Panc1 (cell line): ENCODE results near the gene TUBA1A. TPM values are rescaled to one million over a fixed set of nuclear protein-coding genes. Genes with fewer than 3 reads are reported as not detected.

ENCODE experiments used
- ATAC-seq: fragments of 200-7000 bp; cut with Tn5 transposase; 2 replicates; pipeline ENCODE4 v1.9.1; 2020; ENCODE audit warnings: mild to moderate bottlenecking, moderate library complexity
- BruUV-seq: library from RNA; stranded (reverse); fragments of 400-500 nt; replicated peaks from 2 replicates; lab custom pipeline; 2021; lab: Mats Ljungman, UMichigan
- CTCF ChIA-PET: fragments of 300-600 bp; sonication (Branson Sonifier 250); formaldehyde crosslinking; loops from one replicate; lab custom pipeline; 2022; ENCODE audit warnings: antibody characterized with exemption; lab: Charles Lee
- POLR2A ChIA-PET: fragments of 300-600 bp; sonication (Branson Sonifier 250); formaldehyde crosslinking; loops from one replicate; lab custom pipeline; 2022; ENCODE audit warnings: antibody characterized with exemption; lab: Charles Lee
- DNase-seq: peaks from one replicate; pipeline ENCODE4 v3.0.0-alpha.2; 2010; ENCODE audit warnings: low read depth, low spot score
- H3K27ac ChIP-seq: 2 replicates; pipeline ENCODE4 v1.5.1; 2011; ENCODE audit warnings: mild to moderate bottlenecking, low read length, inconsistent platforms
- H3K27me3 ChIP-seq: fragments of 200-500 bp; sonication (Bioruptor generic); 2 replicates; pipeline ENCODE4 v1.6.0; 2014; ENCODE audit warnings: low read length, inconsistent platforms; ENCODE audit not compliant: control insufficient read depth, insufficient read depth
- H3K36me3 ChIP-seq: fragments of 200-500 bp; sonication (Bioruptor generic); 2 replicates; pipeline ENCODE4 v1.5.1; 2014; ENCODE audit warnings: inconsistent platforms, mild to moderate bottlenecking, low read length, moderate library complexity; ENCODE audit not compliant: control insufficient read depth, insufficient read depth
- H3K4me1 ChIP-seq: 2 replicates; pipeline ENCODE4 v1.5.1; 2011; ENCODE audit warnings: inconsistent platforms, mild to moderate bottlenecking, low read length, moderate library complexity; ENCODE audit not compliant: control insufficient read depth, insufficient read depth
- H3K4me3 ChIP-seq, 2 experiments: 2 replicates each; pipeline ENCODE4 v1.5.1; 2011 to 2012; ENCODE audit warnings: low read depth in 2 of 2, low read length in 2 of 2, mild to moderate bottlenecking in 2 of 2, inconsistent platforms in 1 of 2, moderate library complexity in 1 of 2
- H3K9me3 ChIP-seq: fragments of 200-500 bp; sonication (Bioruptor generic); 2 replicates; pipeline ENCODE4 v1.5.1; 2014; ENCODE audit warnings: low read depth, mild to moderate bottlenecking, inconsistent platforms, low read length, moderate library complexity; ENCODE audit not compliant: control insufficient read depth, insufficient read depth
- CTCF ChIP-seq: fragments of 450-650 bp; IDR thresholded peaks from 2 replicates; pipeline ENCODE4 v1.5.1; 2017; ENCODE audit warnings: mild to moderate bottlenecking
- POLR2AphosphoS5 ChIP-seq: IDR thresholded peaks from 2 replicates; pipeline ENCODE4 v1.6.1; 2012; ENCODE audit warnings: mild to moderate bottlenecking, low read depth, low read length, moderate library complexity
- SIN3A ChIP-seq: IDR thresholded peaks from 2 replicates; pipeline ENCODE4 v1.6.1; 2012; ENCODE audit warnings: low read depth, mild to moderate bottlenecking, low read length, moderate library complexity, borderline replicate concordance; ENCODE audit not compliant: insufficient read depth
- TCF7L2 ChIP-seq: IDR thresholded peaks from 2 replicates; pipeline ENCODE4 v1.6.1; 2011; ENCODE audit warnings: mild to moderate bottlenecking, low read depth, low read length, inconsistent platforms
- in situ Hi-C: cut with HindIII; loops from 2 replicates; pipeline ENCODE4 v1.10.0; 2016; ENCODE audit warnings: low sequenced_read_pairs, low pct_unique_long_range_greater_than_20kb
- intact Hi-C: fragments of 100-400 bp; cut with micrococcal nuclease; formaldehyde crosslinking; loops from one replicate; pipeline ENCODE4 v1.10.0; 2022; ENCODE audit not compliant: unreplicated experiment
- total RNA-seq: library from RNA; stranded (reverse); gene quantifications from one replicate; pipeline ENCODE4 v1.2.1, GENCODE V29; 2021; ENCODE audit not compliant: unreplicated experiment
- TF ChIP-seq, protein P1 (sequence below), 2 experiments: IDR thresholded peaks; 2 replicates each; pipeline ENCODE4 v1.6.1; 2011 to 2012; ENCODE audit warnings: low read depth in 2 of 2, control low read depth in 1 of 2, low read length in 1 of 2, mild to moderate bottlenecking in 1 of 2, moderate library complexity in 1 of 2; ENCODE audit not compliant: insufficient read depth in 1 of 2

The TUBA1A gene
- total RNA-seq, 1 experiment from 2014 or later: 133 TPM

DNA sequence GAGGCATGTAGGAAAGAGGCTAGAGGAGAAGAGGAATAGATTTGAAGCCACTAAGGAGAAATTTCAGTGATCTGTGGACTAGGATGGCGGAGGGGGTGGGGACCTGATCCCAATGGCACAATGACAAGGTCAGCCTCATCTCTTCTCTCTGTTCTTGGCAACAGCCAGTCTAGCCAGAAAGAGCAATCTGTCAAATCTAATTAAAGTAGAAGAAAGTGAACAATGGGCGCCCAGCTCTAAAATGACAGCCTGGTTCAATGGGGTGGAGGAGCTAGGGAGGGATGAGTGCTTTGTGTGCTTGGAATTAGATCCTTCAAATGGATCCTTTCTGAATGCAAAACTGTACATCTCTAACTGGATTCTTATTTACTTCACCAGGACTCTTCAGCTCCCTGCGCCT is 38.8 kb upstream of the TUBA1A start:
- Histone ChIP-seq H3K4me3 (no peak overlapping the region), H3K27ac (no peak overlapping the region), H3K36me3 (no peaks in the 10 kb centered on the region), H3K4me1 (no peaks in the 10 kb centered on the region), H3K9me3 (no peaks in the 10 kb centered on the region), H3K27me3 (no peaks in the 10 kb centered on the region)
- intact Hi-C loops: no loop called here
- DNase-seq (no peak), ATAC-seq (no peak)
- POLR2A ChIA-PET: no interaction called here
- TF ChIP-seq POLR2AphosphoS5: no peak
- no peak for TF ChIP-seq TCF7L2
- TF ChIP-seq, protein P1, sequence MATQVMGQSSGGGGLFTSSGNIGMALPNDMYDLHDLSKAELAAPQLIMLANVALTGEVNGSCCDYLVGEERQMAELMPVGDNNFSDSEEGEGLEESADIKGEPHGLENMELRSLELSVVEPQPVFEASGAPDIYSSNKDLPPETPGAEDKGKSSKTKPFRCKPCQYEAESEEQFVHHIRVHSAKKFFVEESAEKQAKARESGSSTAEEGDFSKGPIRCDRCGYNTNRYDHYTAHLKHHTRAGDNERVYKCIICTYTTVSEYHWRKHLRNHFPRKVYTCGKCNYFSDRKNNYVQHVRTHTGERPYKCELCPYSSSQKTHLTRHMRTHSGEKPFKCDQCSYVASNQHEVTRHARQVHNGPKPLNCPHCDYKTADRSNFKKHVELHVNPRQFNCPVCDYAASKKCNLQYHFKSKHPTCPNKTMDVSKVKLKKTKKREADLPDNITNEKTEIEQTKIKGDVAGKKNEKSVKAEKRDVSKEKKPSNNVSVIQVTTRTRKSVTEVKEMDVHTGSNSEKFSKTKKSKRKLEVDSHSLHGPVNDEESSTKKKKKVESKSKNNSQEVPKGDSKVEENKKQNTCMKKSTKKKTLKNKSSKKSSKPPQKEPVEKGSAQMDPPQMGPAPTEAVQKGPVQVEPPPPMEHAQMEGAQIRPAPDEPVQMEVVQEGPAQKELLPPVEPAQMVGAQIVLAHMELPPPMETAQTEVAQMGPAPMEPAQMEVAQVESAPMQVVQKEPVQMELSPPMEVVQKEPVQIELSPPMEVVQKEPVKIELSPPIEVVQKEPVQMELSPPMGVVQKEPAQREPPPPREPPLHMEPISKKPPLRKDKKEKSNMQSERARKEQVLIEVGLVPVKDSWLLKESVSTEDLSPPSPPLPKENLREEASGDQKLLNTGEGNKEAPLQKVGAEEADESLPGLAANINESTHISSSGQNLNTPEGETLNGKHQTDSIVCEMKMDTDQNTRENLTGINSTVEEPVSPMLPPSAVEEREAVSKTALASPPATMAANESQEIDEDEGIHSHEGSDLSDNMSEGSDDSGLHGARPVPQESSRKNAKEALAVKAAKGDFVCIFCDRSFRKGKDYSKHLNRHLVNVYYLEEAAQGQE (IDR thresholded peaks at IDR 0.05; ENCODE audit: insufficient read depth in 1 of 2, low read depth in 2 of 2, low read length in 1 of 2): no peak
- no peak for TF ChIP-seq SIN3A
- no peak for TF ChIP-seq CTCF
- in situ Hi-C loops: no loop called here
- CTCF ChIA-PET: interaction anchor here (0.5 kb wide), 2 partner anchors 75 to 940 kb away, joined by 3 to 8 read pairs; no protein-coding TSS in a partner anchor
- no TSS peak for BruUV-seq

DNA sequence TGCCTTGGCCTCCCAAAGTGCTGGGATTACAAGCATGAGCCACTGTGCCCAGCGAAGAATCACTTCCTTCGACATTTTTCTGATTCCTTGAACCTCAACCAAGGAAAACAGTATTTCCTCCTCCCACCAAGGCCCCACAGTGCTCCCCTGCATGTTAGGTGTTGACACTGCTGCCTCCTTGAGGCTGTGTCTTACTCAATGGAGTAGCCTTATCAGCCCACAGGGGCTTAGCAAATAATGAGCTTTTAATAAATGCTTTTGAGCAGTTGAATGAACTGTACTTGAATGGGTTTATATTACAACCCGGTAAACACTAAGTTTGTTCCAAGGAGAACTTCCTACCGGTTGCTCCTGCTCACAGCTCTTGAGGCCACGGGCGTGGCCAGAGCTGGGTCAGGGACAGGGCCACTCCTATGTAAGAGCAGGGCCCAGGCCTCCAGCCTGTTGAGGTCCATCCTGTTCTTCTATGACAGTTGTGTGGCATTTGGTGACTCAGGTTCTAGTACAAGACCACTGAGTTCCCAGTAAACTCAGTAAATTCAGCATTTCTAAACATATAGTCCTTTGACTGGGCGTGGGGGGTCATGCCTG is 36.8 kb upstream of the TUBA1A start:
- DNase-seq: no peak
- BruUV-seq: no TSS peak
- Histone ChIP-seq H3K4me3 (no peak overlapping the region), H3K4me1 (no peaks in the 10 kb centered on the region), H3K36me3 (no peaks in the 10 kb centered on the region), H3K9me3 (no peaks in the 10 kb centered on the region), H3K27me3 (no peaks in the 10 kb centered on the region), H3K27ac (no peak overlapping the region)
- no peak; the same call in 1 of the 2 replicates for ATAC-seq
- ChIA-PET POLR2A (no interaction called here), CTCF (interaction anchor here (0.6 kb wide), 1 partner anchor 81 kb away, joined by 3 read pairs; no protein-coding TSS in a partner anchor)
- in situ Hi-C loops (no loop called here), intact Hi-C loops (no loop called here)
- TF ChIP-seq SIN3A (no peak), POLR2AphosphoS5 (no peak), CTCF (no peak), TCF7L2 (no peak)
- TF ChIP-seq, protein P1 (IDR thresholded peaks at IDR 0.05; ENCODE audit: insufficient read depth in 1 of 2, low read depth in 2 of 2, low read length in 1 of 2): no peak
